Measurements from ENCODE around the gene RPS15. TPM values are rescaled to one million over a fixed set of nuclear protein-coding genes. Genes with fewer than 3 reads are reported as not detected.

The RPS15 gene
- total and polyA plus RNA-seq, 2 donors (not counting 3 experiments of a cell fraction or from before 2014, with no cell fraction given): 1,260 to 3,270 TPM

DNA sequence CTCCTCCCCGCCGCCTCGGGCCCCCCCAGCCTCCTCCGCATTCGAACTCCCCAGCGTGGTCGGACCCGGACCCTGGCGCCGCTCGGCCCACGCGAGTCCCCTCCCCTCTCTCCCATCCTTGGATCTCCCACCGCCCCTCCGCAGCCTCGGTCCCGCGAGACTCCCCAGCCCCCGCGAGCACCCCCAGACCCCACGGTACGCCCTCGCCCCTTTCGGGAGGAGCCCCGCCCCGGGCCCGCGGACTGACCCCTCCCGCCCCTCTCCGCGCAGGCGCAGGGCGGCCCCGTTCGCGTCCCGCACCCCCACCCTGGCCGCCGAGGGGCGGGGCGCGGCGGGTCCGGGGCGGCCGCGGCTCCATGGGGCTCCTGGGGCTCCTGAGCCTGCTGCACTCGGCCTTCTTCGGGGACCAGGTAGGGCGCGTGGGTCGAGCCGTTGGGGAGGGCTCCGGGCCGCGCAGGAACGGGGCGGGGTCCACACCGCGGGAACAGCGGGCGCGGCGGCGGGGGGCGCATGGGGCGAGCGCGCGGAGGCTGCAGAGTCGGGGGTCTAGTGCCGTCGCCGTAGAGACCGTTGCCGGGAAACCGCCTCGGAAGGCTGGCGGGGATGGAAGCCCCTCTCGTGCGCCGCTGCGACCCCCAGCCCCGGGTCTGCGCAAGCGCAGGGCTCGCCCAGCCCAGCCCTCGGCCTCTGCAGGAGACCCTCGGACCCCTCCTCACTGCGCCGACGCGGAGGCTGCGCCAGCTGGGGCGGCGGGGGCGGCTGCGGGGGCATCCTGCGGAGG lies 7.9 kb downstream of the RPS15 start:
- Histone ChIP-seq H3K4me1 (ENCODE audit: control insufficient read depth, extremely low read depth, insufficient read depth, low read length) (no peaks in the 10 kb centered on the region), H3K9me1 (replicated peaks; ENCODE audit: control insufficient read depth, extremely low read depth, insufficient read depth, low read length) (no peaks in the 10 kb centered on the region), H3K9me3 (replicated peaks; ENCODE audit: control insufficient read depth, insufficient read depth, low read length) (no peaks in the 10 kb centered on the region), H3K4me3 (replicated peaks in 1 of 3; ENCODE audit: insufficient read depth in 1 of 3, low read depth in 1 of 3, low read length in 3 of 3) (no peak overlapping the region), H3K9ac (replicated peaks; ENCODE audit: extremely low read depth, insufficient read depth, low read length) (no peak overlapping the region), H2AFZ (ENCODE audit: low read depth, low read length) (no peak overlapping the region), H3K36me3 (ENCODE audit: control insufficient read depth in 2 of 2, extremely low read depth in 1 of 2, insufficient read depth in 2 of 2, low read length in 2 of 2) (peaks cover 7 to 10% of the 10 kb centered on the region in 2 experiments), H3K4me2 (ENCODE audit: insufficient read depth, low read length) (no peak overlapping the region), H3K79me2 (ENCODE audit: control insufficient read depth, insufficient read depth, low read length) (peaks cover 5% of the 10 kb centered on the region), H3K27ac (ENCODE audit: insufficient read depth, low read depth, low read length) (no peak overlapping the region), H4K20me1 (replicated peaks; ENCODE audit: control insufficient read depth, extremely low read depth, insufficient read depth, low read length) (no peaks in the 10 kb centered on the region), H3K27me3 (ENCODE audit: control insufficient read depth in 2 of 2, insufficient read depth in 2 of 2, low read length in 2 of 2) (peaks cover 22 to 39% of the 10 kb centered on the region in 2 experiments)
- DNase-seq (ENCODE audit: low read depth, low spot score): no peak
- ChIA-PET POLR2A (no interaction called here), CTCF (interaction anchor here (1.0 to 3.3 kb wide), 5 partner anchors 8 to 26 kb away, joined by 4 to 28 read pairs (median 6); no protein-coding TSS in a partner anchor)
- no peak for FAIRE-seq
- no TSS peak for BruUV-seq (replicated peaks)
- intact Hi-C loops (cut with micrococcal nuclease): no loop called here
- dilution Hi-C loops (cut with MboI; ENCODE audit: extremely low pct_ligation_motif_present, low sequenced_read_pairs): no loop called here
- TF ChIP-seq FOS (IDR thresholded peaks at IDR 0.05; ENCODE audit: borderline replicate concordance, insufficient read depth, low read length) (no peak), POLR2AphosphoS5 (IDR thresholded peaks at IDR 0.05; ENCODE audit: insufficient read depth, low read depth, low read length) (no peak), POLR2A (IDR thresholded peaks at IDR 0.05; ENCODE audit: low read depth, low read length) (no peak), MYC (IDR thresholded peaks at IDR 0.05; ENCODE audit: low read depth, low read length) (no peak), EZH2 (IDR thresholded peaks at IDR 0.05; ENCODE audit: borderline replicate concordance, low read depth, low read length, severe bottlenecking) (no peak)
- TF ChIP-seq, protein P1, sequence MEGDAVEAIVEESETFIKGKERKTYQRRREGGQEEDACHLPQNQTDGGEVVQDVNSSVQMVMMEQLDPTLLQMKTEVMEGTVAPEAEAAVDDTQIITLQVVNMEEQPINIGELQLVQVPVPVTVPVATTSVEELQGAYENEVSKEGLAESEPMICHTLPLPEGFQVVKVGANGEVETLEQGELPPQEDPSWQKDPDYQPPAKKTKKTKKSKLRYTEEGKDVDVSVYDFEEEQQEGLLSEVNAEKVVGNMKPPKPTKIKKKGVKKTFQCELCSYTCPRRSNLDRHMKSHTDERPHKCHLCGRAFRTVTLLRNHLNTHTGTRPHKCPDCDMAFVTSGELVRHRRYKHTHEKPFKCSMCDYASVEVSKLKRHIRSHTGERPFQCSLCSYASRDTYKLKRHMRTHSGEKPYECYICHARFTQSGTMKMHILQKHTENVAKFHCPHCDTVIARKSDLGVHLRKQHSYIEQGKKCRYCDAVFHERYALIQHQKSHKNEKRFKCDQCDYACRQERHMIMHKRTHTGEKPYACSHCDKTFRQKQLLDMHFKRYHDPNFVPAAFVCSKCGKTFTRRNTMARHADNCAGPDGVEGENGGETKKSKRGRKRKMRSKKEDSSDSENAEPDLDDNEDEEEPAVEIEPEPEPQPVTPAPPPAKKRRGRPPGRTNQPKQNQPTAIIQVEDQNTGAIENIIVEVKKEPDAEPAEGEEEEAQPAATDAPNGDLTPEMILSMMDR (IDR thresholded peaks at IDR 0.05; ENCODE audit: extremely low read depth in 1 of 2, insufficient read depth in 1 of 2, low read depth in 1 of 2, low read length in 2 of 2): no peak
